IPS-18c (cell line): ENCODE data around the gene BNIP2.

Source experiments
- H3K4me3 ChIP-seq: 2 replicates; pipeline ENCODE4 v1.7.0; 2013; ENCODE audit warnings: low read depth, mild to moderate bottlenecking, low read length, moderate library complexity; ENCODE audit not compliant: insufficient read depth
- H3K9me3 ChIP-seq: one replicate; pipeline ENCODE4 v1.6.1; 2013; ENCODE audit warnings: mild to moderate bottlenecking, low read length, moderate library complexity; ENCODE audit not compliant: control insufficient read depth, insufficient read depth

The BNIP2 gene

GRCh38 chr15:59609730-59610712, 79.1 kb downstream of the BNIP2 start:
- H3K9me3 ChIP-seq, result no peaks in the 10 kb centered on the region
- H3K4me3 ChIP-seq, result no peak overlapping the region
